PFSK-1 (cell line): Measurements from ENCODE around the gene YES1.

Experiments
- FOXP2 ChIP-seq: optimal IDR thresholded peaks from 2 replicates; pipeline ENCODE3; 2011; ENCODE audit warnings: borderline replicate concordance, control low read depth, inconsistent platforms; ENCODE audit not compliant: insufficient read depth; ENCODE audit errors: extremely low read length, extremely low read depth
- POLR2AphosphoS5 ChIP-seq: IDR thresholded peaks from 2 replicates; pipeline ENCODE4 v1.6.1; 2012; ENCODE audit warnings: low read depth, mild to moderate bottlenecking, control low read depth, low read length, moderate library complexity
- SIN3A ChIP-seq: IDR thresholded peaks from 2 replicates; pipeline ENCODE4 v1.6.1; 2012; ENCODE audit warnings: mild to moderate bottlenecking, low read length, moderate library complexity, borderline replicate concordance; ENCODE audit not compliant: insufficient read depth

DNA sequence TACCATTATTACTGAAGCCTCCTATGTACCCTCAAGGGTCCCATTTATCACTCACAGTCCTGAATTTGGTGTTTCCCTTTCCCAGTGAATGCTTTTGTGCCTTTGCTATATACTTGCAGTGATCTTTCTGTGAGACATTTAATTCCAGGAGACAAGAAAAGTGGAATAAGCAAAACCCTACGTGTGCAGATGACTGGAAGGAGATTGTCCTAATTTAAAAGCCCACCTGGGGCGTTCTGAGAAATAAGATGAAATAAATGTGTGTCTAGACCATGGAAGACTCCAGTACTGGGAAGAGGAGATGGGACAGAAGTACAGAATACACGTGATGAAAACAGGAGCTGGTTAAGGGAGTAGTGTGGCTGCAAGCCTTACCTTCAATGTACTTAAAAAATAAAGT, 135.3 kb downstream of the YES1 start:
- TF ChIP-seq FOXP2 (no peak), SIN3A (no peak), POLR2AphosphoS5 (no peak)
